GM19099 (cell line): Measurements from ENCODE around the gene CASP9.

Source experiments
- POLR2A ChIP-seq: IDR thresholded peaks from 3 replicates; pipeline ENCODE4 v1.6.1; 2011; ENCODE audit warnings: low read depth; ENCODE audit not compliant: insufficient read length; ENCODE audit errors: extremely low read depth

The CASP9 gene

GRCh38 chr1:15453734-15454133 is 70.3 kb downstream of the CASP9 start:
- TF ChIP-seq POLR2A, result no peak

GRCh38 chr1:15452866-15453571 is 71.0 kb downstream of the CASP9 start:
- TF ChIP-seq POLR2A, result no peak

DNA sequence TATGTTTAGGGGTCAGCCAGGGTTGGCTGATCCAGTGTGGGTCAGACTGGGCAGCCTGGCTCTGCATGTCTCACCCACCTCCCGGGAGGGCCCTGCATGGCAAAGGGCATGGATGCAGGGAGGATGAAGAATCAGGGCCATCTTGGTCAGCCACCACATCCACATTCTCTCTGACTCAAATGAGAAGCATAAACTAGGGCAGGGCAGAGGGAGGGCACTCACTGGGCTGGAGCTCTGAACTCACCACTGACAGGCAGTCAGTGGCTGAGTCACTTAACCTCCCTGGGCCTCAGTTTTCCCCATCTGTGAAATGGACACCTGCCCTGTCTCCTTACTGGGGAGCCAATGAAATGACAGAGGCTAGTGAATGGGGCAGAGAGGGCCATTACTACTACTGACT is 71.8 kb downstream of the CASP9 start:
- no peak for TF ChIP-seq POLR2A

GRCh38 chr1:15451014-15451722 is 72.8 kb downstream of the CASP9 start:
- TF ChIP-seq POLR2A, result no peak

DNA sequence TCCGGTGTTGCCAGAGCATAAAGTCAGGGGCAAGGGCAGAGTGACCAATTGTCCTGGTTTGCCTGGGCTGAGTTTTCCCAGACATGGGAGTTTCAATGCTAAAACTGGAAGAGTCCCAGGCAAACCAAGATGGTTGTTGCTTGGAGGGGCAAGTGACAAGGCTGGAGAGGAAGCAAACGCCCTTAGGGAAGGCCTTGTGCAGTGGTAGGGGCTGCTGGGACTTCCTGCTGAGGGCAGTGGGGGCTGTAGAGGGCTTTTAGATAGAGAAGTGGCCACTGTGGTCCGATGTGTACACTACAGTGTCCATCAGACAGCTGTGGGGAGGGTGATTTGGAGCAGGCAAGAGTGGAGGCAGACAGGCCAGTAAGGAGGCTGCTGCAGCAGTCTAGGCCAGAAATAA is 74.4 kb downstream of the CASP9 start:
- TF ChIP-seq POLR2A, result no peak

- TF ChIP-seq POLR2A, result no peak
Observed at GRCh38 chr1:15448877-15449462, 75.0 kb downstream of the CASP9 start.

GRCh38 chr1:15446212-15446611 is 77.8 kb downstream of the CASP9 start:
- TF ChIP-seq POLR2A, result no peak

DNA sequence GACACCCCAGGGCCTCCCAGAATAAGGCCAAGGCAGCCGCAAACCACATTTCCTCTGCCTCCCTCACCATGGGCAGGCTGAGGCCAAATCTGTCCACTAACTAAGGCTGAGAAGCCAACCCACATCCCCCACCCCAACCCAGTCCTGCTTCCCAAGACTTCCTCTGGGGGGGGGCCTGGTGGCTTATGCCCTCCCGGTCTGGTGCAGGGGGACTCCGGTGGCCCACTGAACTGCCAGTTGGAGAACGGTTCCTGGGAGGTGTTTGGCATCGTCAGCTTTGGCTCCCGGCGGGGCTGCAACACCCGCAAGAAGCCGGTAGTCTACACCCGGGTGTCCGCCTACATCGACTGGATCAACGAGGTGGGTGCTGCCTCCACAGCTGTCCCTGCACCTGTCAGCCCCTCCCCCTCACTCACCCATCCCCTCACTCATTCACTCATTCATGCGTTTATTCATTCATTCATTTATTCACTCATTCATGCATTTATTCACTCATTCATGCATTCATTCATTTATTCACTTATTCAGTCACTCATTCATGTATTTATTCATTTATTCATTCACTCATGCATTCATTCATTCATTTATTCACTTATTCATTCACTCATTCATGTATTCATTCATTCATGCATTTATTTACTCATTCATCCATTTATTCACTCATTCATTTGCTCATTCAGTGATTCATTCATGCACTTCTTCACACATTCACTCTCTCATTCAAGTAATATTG is 78.5 kb downstream of the CASP9 start:
- TF ChIP-seq POLR2A, result no peak

DNA sequence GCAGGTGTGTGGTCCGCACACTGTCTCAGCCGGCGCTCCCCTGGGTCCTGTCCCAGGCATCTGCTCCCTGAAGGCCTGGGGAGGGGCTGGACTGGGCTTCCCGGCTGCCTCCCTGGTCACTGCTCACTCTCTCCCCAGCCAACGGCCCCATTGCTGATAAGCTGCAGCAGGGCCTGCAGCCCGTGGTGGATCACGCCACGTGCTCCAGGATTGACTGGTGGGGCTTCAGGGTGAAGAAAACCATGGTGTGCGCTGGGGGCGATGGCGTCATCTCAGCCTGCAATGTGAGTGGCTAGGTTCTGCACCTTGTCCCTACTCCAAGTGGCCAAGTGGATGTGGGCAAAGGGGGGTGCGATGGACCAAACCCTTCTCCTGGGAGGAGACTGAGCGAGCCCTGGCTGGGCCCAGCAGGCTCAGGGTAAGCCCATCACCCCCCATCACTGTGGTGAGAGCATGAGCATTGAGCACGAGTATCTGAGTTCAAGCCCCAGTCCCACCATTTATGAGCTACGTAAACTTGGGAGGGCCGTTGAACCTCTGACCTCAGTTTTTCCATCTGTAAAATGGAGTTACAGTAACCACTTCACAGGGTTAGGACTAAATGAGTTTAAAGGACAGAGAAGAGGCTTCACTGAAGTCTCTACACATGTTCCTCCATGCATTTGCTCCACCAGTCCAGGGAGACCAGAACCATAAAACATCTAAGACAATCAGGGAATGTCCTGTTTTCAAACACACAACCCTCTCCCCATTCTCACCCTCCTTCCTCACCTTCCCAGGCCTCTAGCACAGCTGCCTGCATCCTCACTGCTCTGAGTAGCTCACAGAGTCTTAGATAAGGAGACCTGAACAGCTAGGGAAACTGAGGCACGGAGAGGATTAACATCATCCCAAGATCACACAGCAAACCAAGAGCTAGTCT is 79.3 kb downstream of the CASP9 start:
- no peak for TF ChIP-seq POLR2A

DNA sequence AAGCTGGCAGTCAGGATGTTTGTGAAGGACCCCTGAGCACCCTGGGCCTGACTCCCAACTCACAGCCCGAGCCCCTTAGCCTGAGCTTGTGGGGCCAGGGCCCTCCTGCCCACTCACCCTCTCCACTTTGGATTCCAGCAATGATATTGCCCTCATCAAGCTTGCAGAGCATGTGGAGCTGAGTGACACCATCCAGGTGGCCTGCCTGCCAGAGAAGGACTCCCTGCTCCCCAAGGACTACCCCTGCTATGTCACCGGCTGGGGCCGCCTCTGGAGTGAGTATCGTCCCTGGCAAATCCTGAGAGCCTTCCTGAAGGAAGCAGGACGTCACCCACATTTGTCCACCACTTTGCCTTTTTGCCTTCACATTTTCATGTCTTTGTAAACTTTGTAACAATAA is 80.7 kb downstream of the CASP9 start:
- no peak for TF ChIP-seq POLR2A

DNA sequence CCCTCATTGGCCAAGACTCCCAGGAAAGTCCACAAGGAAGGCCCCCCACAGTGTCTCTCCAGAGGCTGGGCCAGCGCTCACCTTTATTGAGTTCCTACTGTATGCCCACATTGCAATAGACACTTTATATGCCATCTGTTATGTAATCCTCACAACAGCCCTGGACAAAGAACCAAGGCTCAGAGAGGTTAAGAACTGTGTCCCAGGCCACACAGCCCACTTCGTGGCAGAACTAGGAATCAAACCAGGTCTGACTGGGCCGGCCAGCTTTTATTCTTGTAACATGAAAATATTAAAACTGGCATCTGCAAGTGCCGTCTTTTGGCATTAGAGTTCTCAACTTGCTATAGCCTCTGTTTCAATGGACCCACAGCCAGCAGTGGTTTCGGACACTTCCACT is 81.3 kb downstream of the CASP9 start:
- no peak for TF ChIP-seq POLR2A

DNA sequence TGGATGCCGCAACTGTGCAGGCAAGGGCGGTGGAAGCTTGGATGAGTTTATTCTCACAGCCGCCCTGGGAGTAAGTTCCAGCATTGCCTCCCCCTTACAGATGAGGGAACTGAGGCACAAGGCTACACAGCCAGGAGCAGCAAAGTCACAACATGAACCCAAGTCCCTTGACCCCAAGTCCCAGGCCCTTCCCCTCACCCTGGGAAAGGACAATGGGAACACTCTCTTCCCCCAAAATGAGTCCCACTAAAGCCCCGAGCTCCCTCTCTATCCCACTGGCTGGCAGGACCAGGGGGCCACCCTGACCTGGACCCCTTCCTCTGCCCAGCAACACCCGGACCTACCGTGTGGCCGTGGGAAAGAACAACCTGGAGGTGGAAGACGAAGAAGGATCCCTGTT is 81.9 kb downstream of the CASP9 start:
- TF ChIP-seq POLR2A, result no peak
